ENCODE measurements around the gene GNG13.
"Not testable (repeated sequence)": the region's sequence is repeated elsewhere in the genome, so short reads cannot be mapped to it uniquely, and the experiment has no call there.

GNG13 gene

DNA sequence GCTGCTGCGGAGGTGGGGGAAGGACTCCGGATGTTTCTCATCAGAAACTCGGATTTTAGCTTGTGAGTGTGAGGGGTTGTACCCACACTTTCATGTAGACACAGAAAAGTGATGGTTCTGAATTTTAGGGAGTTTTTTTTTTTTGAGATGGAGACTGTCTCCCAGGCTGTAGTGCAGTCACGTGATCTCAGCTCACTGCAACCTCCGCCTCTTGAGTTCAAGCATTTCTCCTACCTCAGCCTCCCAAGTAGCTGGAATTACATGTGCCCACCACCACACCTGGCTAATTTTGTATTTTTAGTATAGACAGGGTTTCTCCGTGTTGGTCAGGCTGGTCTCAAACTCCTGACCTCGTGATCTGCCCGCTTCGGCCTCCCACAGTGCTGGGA is 22.4 kb upstream of the GNG13 start:
- TF ChIP-seq, protein P1, sequence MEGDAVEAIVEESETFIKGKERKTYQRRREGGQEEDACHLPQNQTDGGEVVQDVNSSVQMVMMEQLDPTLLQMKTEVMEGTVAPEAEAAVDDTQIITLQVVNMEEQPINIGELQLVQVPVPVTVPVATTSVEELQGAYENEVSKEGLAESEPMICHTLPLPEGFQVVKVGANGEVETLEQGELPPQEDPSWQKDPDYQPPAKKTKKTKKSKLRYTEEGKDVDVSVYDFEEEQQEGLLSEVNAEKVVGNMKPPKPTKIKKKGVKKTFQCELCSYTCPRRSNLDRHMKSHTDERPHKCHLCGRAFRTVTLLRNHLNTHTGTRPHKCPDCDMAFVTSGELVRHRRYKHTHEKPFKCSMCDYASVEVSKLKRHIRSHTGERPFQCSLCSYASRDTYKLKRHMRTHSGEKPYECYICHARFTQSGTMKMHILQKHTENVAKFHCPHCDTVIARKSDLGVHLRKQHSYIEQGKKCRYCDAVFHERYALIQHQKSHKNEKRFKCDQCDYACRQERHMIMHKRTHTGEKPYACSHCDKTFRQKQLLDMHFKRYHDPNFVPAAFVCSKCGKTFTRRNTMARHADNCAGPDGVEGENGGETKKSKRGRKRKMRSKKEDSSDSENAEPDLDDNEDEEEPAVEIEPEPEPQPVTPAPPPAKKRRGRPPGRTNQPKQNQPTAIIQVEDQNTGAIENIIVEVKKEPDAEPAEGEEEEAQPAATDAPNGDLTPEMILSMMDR (conservative IDR thresholded peaks at IDR 0.05), result no peak
- TF ChIP-seq ZFX (IDR thresholded peaks at IDR 0.05), result no peak
- no peak overlapping the region for H3K27ac ChIP-seq

DNA sequence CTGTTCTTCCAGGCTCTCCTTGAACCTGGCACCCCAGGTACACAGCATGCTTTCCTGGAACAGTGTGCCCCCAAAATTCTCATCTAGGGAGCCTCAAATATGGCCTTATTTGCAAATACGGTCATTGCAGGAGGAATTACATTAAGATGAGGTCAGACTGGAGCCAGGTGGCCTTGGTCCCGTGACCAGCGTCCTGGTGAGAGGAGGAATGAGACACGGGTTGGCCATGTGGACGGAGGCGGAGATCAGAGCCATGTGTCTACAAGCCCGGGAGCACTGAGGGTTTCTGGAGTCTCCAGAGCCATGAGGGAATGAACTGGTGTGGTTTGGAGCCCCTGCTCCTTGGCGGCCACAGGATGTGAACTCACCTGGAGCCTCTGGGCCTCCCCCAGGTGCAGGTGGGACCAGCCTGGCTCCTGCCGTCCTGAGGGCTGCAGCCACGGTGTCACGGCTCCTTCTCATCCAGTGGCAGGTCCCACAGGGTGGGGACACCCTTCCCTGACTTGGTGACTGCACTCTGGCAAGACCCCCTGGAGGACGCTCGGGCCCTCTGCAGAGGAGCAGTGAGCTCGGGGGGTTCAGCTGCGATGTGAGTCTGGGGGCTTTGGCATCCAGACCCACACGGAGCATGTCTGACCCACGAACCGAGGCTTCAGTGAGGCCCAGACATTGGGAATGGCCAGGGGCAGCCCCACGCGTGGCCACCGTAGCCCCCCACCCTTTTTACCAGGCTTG is 21.8 kb upstream of the GNG13 start:
- TF ChIP-seq, protein P1 (conservative IDR thresholded peaks at IDR 0.05), result no peak
- TF ChIP-seq ZFX (IDR thresholded peaks at IDR 0.05), result no peak
- no peak overlapping the region for H3K27ac ChIP-seq

GRCh38 chr16:821751-822150 is 21.2 kb upstream of the GNG13 start:
- TF ChIP-seq, protein P1 (conservative IDR thresholded peaks at IDR 0.05), result no peak
- no peak for TF ChIP-seq ZFX (IDR thresholded peaks at IDR 0.05)

GRCh38 chr16:820748-821147 is 20.2 kb upstream of the GNG13 start:
- no peak overlapping the region for H3K27ac ChIP-seq
- no peak for TF ChIP-seq ZFX (IDR thresholded peaks at IDR 0.05)
- TF ChIP-seq, protein P1 (conservative IDR thresholded peaks at IDR 0.05), result no peak

More at GRCh38 chr16:821751-822150, 21.2 kb upstream of the GNG13 start:
- H3K27ac ChIP-seq, result no peak overlapping the region

GRCh38 chr16:820044-820408 is 19.5 kb upstream of the GNG13 start:
- not testable (repeated sequence) for H3K27ac ChIP-seq

DNA sequence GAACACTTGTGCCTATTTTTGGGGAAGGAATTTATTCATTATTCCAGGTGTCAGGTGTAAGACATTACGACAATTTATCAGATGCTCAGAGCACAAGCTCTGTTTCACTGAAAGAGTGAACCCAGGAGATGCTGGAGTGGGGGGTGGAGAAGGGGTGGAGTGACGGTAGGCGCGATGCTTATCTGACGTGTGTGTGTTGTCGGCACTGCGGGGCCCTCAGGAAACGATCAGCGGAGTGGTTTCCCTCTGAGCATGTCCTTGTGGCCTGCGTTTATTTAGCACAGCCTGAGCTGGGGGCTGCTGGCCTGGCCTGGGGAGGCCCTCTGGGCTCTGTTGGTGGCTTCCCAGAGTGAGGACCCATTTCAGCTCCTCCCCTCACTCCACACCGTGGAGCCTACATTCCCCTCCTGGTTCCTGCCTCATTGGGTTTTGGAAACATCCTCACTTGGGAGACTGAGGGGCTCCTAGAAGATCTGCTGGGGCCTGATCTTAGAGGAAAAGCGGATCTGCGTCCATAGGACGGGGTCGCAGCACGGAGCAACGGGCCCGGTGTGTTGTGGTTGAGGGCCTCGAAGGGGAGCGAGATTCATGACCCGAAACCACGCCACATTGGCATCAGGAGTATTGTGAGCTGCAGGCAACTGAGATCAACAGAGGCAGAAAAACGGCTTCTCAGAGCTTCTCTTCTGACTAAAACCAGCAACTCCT is 19.0 kb upstream of the GNG13 start:
- TF ChIP-seq, protein P1 (conservative IDR thresholded peaks at IDR 0.05), result no peak
- no peak for TF ChIP-seq ZFX (IDR thresholded peaks at IDR 0.05)
- H3K27ac ChIP-seq, result no peak overlapping the region

GRCh38 chr16:818592-818991 is 18.1 kb upstream of the GNG13 start:
- no peak overlapping the region for H3K27ac ChIP-seq
- TF ChIP-seq, protein P1 (conservative IDR thresholded peaks at IDR 0.05), result no peak
- TF ChIP-seq ZFX (IDR thresholded peaks at IDR 0.05), result no peak

All from C4-2B (cell line).